CD4-positive, alpha-beta T cell treated with Interleukin-6 at 100 ng/mL for 8 hours (primary cell): Measurements from ENCODE around the gene MRPL49.
"Not testable (repeated sequence)": the region's sequence is repeated elsewhere in the genome, so short reads cannot be mapped to it uniquely, and the experiment has no call there.

ENCODE experiments used
- DNase-seq: peaks from one replicate; pipeline ENCODE4 v3.0.0-alpha.2; 2020; ENCODE audit warnings: mixed read lengths, low spot score

Gene MRPL49

DNA sequence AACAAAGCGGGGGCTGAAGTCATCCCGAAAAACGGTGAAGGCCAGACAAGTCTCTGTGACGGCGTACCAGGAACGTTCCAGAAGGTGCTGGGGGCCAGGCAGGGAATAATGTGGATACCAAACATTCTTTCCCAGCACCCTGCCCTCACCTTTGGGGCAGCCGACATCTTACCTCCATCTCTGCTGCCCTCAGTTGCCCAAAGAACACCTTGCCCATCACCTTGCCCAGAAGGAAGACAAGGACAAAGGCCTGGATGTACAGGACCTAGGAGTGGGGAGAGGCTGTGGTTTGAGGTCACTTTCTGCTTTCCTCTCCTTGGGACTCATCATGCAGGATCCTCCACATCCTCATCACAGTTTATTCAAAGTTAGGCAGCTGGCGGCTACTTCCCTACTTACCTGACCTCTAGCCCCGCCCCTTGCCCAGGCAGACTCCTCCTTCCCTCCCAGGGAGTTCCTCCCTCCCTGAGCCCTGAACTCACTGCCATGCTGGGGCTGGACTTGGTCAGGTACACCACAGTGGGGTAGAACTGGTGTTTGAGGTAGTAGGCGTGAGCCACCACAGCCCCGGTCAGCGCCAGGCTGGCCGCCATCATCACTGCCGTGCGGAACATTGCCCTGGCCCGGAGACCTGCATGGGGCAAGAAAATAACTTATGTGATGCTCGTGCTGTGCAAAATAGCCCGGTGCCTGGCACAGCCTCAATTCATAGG, 11.0 kb downstream of the MRPL49 start:
- DNase-seq: peak; percentile 32

DNA sequence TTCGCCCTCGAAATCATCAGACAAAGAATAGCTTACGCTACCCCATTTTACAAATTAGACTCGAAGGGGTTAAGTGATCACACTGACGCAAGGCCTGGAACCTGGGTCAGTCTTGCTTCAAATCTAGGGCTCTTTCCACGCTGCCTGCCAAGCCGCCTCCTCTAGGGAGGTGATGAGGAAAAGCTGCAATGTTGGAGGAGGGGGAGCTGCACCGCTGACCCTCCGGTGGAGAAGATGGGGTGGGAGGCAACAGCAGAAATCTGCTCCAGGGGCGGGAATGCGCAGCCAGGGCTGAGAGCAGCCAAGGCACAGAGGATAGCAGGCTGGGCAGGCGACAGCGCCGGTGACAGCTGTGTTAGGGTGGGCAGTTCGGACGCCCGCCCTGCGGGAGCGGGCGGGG, 11.6 kb downstream of the MRPL49 start:
- no peak for DNase-seq

DNA sequence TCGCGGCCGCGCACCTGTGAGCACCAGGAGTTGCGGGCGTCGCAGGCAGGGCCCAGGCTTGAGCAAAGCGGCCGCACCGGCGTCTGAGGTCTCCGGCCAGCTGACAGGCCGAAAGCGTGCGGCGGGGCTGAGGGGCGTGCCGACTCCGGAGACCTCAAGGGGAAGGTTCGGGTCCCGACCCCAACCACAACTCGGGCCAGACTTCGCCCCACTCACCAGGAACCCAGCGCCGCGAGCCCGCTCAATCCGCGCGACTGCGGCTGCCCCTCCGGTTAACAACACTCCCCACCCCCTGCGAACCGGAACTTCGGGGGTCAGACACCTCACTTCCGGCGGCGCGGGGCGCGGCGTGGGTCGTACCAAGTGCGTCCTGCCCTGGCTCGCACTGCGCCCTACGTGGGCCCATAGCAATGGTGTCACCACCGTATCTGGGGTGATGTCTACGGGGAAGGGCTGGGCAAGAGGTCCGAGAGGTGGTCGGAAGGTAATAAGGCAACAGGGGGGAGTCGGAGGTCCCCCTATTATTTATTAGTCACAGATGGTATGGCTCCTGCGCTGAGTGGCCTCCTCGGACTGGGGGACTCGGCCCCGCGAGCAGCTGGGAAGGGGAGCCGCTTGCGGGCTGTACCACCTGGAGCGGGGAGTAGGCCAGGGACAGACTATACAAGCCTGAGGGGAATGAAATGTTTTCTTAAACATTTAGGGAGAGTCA, 12.3 kb downstream of the MRPL49 start, which contains the start of gene SYVN1:
SYVN1 (minus strand) TSS at position 280 of the 712 bp plus-strand sequence. CDS start 918 bp downstream, outside the sequence.
- DNase-seq: peak; percentile 88

DNA sequence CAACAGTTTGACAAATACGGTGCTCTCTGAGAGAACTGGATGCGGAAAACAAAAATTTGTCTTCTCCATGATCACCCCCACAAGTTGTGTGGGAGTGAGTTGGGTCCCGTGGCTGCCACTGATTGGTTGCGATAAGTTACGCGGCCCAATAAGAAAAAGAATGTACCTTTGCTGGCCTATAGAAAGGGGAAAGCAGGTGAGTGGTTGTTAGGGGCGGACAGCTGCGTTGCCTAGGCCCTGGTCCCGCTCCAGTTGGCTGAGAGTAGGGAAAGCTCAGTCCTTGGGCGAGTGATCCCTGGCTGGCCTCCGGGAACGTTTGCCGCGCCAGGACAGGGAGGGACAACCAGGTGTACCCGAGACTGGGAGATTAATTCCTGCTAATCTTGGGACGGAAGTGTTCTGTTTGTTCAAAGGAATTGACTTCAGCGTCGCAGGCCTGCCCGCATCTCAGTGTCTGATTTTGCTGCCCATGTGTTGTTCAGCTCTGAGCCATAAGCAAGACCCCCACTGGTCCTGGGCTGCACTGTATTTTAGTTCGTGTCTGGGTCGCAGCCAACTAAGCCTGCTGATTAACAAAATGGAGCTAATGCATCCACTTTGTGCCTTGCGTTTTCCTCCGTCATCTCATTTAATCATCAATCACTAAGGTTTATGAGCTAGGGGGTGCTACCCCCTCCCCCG, 13.0 kb downstream of the MRPL49 start:
- peak; percentile 90 for DNase-seq

DNA sequence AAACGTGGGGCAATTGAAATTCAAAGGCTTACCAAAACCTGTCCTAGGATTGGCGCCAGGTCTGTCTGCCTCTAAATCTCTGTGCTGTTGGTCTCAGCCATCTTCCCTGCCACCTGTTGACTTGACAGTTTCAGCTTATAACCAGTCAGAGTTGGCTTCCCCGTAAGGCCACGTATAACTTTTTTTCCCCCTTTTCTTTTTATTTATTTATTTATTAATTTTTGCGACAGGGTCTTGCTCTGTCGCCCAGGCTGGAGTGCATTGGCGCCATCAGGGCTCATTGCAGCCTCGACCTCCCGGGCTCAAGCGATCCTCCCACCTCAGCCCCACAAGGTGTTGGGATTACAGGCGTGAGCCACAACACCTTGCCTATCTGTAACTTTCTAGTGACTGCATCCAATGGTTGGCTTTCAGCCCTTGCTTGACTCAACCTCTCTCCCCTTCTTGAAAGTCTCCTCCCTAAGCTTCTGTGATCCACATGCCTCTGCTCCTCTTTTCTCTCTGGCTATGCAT, 13.6 kb downstream of the MRPL49 start:
- no peak for DNase-seq

DNA sequence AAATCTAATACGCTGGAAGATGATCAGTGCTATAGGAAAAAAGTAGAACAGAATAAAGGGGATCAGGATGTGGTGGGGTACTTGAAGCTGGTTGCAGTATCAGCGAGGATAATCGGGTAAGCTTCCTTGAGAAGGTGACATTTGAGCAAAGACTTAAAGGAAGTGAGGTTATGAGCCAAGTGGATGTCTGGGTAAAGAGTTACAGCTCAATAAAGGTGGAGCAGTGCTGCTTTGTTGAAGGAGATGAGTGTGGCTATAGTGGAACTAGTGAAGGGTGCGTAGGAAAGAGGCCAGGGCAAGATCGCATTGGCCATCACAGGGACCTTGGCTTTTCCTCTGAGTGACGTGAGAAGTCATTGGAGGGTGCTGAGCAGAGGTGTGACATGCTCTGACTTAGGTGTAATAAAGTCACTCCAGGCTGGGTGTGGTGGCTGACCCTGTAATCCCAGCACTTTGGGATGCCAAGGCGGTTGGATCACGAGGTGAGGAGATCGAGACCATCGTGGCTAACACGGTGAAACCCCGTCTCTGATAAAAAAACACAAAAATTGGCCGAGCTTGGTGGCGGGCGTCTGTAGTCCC, 14.5 kb downstream of the MRPL49 start:
- no peak for DNase-seq

DNA sequence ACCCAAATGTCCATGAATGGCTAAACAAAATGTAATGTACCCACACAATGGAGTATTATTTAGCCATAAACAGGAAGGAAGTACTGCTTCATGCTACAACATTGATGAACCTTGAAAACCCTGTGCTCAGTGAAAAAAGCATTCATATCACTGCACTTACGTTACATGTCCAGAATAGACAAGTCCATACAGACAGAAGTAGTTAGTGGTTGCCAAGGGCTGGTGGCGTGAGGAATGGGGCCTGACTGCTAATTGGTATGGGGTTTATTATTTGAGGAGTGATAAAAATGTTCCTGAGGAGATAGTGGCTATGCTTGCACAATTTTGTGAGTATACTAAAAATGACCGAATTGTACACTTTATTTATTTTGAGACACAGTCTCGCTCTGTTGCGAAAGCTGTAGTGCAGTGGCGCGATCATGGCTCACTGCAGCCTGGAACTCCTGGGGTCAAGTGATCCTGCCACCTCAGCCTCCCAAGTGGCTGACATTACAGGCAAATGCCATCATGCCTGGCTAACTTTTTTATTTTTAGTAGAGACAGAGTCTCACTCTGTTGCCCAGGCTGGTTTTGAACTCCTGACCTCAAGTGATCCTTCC, 19.9 kb downstream of the MRPL49 start:
- no peak for DNase-seq

DNA sequence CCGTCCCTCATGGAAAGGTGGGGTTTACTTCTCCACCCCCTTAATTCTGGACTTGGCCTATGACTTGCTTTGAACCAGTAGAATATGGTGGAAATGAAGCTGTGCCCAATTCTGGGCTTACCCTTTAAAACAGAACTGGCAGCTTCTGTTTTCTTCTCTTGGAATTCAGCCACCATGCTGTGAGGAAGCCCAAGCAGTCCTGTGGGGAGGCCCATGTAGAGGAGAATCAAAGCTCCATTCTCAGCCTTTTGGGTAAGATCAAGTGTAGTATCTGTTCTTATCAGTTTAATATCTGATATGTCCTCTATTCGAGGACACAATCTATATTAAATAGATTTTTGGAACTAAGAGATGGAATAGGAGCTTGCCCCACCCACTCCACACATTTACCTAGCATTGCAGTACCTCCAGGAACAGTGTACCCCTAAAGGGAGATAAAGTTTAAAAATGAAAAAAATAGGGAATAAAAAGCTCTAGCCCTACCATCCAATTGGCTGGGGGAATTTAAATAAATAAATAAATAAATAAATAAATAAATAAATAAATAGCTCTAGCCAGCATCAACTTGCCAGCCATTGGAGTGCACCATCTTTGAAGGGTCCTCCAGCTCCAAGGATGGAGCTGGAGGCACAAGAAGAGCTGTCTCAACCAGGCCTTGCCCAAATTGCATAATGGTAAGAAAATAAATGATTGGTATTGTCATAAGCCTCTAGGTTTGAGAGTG, 25.4 kb downstream of the MRPL49 start:
- DNase-seq: no peak

DNA sequence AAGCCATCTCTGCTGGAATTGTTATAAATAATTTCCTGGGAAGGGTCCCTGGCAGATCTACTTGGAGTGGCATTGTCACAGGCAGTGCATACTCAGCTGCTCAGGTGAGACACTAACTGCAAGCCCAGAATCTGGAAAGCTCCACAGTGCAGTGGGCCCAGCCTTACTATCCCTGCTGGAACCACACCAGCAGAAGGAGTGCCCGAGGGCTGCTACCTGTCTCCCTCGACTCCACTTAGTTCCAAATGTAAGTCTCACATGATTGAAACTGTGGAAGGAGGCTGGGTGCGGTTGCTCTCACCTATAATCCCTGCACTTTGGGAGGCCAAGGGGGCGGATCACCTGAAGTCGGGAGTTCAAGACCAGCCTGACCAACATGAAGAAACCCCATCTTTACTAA, 26.5 kb downstream of the MRPL49 start:
- no peak for DNase-seq

DNA sequence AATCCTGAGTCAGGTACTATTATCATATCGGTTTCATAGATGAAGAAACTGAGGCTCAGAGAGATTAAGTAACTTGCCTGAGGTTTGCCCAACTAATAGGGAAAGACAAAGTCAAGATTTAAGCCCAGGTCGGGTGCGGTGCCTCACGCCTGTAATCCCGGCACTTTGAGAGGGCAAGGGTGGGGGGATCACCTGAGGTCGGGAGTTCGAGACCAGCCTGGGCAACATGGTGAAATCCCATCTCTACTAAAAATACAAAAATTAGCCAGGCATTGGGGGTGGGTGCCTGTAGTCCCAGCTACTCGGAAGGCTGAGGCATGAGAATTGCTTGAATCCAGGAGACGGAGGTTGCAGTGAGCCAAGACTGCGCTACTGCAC, 28.0 kb downstream of the MRPL49 start:
- DNase-seq: not testable (repeated sequence)

DNA sequence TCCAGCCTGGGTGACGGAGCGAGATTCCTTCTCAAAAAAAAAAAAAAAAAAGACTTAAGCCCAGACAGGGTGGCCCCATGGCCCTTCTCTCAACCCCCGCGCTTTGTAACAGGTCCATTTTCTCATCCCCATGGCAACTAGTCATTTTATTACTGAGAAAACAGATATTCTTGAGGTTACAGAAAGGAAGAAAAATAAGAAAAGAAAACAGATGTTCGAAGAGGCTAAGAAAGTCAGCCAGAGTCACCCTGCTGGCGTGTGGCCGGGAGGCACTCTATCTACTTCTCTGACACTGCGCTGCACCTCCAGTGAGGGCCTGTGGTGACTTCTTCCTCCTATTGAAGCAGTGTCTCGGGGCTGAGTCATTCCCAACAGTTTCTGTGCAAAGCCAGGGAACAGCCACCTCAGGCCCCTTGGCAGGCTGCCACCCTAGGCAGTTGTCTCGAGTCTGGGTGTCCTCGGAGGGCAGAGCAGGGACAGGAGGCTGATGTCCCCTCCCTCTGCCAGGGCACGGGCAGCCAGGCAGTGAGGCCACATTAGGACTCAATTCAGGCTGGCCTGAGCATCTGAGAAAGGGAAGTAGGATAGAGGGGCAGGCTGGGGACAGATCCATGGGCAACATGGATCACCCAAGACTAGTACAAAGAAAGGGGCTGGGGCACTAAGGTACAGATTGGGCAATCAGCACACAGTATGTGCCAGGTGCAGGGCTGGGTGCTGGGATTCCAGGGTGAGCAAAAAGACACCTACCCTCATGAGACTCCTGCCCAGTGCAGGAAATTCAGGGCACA, 28.6 kb downstream of the MRPL49 start:
- DNase-seq: no peak

DNA sequence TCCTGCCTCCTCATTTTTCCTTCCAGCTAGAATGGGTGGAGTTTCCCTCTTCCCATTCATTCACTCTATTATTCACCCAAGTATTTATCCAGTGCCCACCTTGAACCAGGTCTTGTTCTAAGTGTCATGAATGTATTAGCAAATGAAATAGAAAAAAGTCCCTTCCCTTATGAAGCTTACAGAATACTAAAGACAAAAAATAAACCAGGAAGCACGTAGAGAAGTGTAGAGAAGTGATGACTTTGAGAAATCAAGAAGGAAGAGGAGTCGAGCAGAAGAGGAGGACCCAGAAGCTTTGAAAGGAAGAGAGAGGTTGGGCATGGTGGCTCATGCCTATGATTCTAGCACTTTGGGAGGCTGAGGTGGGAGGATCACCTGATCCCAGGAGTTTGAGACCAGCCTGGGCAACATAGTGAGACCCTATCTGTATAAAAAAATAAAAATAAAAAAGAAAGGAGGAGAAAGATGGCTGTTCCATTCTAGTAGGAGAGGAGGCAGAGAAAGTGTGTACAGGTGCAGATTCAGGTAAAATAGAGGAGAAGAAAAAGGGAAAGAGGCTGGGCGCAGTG, 29.3 kb downstream of the MRPL49 start:
- no peak for DNase-seq

DNA sequence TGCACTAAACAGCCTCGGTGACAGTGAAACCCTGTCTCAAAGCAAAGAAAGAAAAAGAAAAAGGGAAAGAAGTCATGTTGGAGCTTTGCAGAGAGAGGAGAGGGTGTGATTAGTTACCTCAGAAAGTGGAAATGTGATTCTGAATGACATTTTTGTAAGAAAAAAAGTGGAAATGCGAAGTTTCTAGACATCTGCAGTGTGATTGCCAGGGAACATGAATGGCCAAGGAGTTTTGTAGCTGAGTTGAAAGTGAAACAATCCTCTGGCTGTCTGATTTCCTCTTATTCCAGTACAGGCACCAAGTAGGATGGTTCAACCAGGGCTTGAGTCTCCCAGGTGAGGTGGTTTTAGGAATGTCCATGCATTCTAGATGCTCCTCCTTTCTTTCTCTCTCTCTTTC, 30.0 kb downstream of the MRPL49 start:
- DNase-seq: no peak

DNA sequence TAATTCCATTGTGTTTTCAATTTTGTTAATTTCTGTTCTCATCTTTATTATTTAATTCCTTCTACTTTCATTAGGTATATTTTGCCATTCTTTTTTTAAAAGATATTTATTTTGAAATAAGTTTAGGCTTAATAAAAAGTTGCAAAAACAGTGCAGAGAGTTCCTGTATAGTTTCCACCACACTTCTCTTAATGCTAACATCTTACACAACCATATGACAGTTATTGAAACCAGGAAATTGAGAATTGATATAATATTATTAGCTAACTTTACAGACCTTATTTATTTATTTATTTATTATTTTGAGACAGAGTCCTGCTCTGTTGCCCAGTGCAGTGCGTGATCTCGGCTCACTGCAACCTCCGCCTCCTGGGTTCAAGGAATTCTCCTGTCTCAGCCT, 34.1 kb downstream of the MRPL49 start:
- no peak for DNase-seq

DNA sequence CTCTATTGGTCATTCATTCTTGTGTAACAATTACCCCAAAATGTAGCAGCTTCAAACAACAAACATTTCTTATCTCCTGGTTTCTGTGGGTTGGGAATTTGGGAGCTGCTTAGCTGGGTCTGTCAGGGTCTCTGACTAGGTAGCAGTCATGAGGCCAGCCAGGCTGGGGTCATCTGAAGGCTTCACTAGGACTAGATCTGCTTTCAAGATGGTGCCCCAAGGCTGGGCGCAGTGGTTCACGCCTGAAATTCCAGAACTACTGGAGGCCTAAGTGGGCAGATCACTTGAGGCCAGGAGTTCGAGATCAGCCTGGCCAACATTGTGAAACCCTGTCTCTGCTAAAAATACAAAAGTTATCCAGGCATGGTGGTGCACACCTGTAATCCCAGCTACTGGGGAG, 34.8 kb downstream of the MRPL49 start:
- DNase-seq: no peak

DNA sequence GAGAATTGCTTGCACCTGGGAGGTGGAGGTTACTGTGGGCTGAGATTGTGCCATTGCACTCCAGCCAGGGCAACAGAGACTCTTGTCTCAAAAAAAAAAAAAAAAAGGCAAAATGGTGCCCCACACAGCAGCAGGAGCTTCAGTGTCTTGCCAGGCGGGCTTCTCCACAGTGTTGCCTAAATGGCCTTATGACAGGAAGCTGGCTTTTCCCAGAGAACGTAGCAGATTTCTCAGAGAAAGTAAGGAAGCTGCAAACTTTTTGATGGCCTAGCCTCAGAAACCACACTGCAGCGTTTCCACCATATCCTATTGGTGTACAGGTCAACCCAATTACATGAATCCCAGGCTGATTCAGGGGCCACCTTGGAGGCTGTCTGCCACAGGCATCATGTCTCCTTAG, 35.2 kb downstream of the MRPL49 start:
- DNase-seq: no peak

DNA sequence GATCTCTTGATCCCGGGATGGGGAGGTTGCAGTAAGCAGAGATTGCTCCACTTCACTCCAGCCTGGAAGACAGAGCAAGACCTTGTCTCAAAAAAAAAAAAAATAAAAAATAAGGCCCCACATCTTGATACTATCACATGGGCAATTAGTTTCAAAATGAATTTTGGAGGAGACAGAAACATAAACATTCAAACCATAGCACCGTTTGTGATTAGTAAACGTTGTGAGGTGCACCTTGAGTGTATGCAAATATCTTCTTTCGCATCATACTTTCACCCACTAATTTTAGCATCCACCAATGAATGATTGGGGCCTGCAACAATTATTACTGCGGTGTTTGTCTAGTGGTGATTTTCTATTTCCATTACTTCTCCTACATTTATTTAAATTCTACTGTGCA, 36.9 kb downstream of the MRPL49 start:
- no peak for DNase-seq

DNA sequence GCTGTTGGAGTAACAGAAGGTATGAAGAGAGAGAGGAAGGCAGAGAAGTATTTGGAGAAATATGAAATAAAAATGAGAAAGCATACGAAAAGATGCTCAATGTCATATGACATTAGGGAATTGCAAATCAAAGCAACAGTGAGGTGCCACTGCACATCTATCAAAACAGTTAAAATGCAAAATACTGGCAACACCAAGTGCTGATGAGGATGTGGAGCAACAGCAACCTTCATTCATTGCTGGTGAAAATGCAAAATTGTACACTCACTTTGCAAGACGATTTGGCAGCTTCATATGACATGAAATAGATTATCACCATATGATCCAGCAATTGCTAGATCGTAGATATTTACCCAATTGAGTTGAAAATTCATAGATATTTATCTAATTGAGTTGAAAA, 38.5 kb downstream of the MRPL49 start:
- no peak for DNase-seq

DNA sequence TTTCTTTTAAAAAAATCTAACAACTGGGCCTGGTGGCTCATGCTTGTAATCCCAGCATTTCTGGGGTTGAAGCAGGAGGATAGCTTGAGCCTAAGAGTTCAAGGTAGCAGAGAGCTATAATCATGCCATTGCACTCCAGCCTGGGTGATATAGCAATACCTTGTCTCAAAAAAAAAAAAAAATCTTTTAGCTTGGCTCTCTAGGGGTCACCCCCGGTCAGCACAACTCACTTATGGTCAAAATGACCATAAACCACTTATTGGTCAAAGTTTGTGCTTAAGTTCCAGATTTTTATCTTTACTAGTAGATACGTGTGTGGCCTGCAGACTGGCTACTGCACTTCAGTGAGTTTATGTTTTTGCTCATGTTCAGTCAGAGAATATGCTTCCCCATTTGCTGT, 41.6 kb downstream of the MRPL49 start:
- DNase-seq: no peak
